ENCODE data around the gene CFAP126.
A peak's percentile ranks its signal among the peaks of the same experiment; 100 is the strongest.
"Not testable (repeated sequence)": the region's sequence is repeated elsewhere in the genome, so short reads cannot be mapped to it uniquely, and the experiment has no call there.

The CFAP126 gene

GRCh38 chr1:161367684-161368400, at the start of gene CFAP126:
TSS of gene CFAP126 (minus strand) at chr1:161367876. CDS start at chr1:161367868, 8 bp downstream.
- H3K4me3 ChIP-seq (ENCODE audit: low read depth, low read length) = no peak within 1 kb of the TSS
- peak within 1 kb of the TSS; percentile 5 for H3K27ac ChIP-seq
- TF ChIP-seq CTCF (IDR thresholded peaks at IDR 0.05; ENCODE audit: low read depth, low read length, missing control alignments) = peak; percentile 20
- in situ Hi-C loops (cut with HindIII; ENCODE audit: low pct_ligation_motif_present, low sequenced_read_pairs) = no loop called here
- no peaks in the 10 kb centered on the region for H3K27me3 ChIP-seq (replicated peaks)
- H3K36me3 ChIP-seq (replicated peaks) = peaks cover 7% of the 10 kb centered on the region
- DNase-seq = peak; percentile 87

DNA sequence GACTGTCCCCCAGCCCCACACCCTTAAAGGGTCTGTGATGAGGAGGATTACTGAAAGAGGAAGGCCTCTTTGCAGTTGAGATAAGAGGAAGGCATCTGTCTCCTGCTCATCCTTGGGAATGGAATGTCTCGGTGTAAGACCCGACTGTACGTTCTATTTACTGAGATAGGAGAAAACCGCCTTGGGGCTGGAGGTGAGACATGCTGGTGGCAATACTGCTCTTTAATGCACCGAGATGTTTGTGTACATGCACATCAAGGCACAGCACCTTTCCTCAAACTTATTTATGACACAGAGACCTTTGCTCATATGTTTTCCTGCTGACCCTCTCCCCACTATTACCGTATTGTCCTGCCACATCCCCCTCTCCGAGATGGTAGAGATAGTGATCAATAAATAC, 45.4 kb upstream of the CFAP126 start:
- DNase-seq; H3K36me3 ChIP-seq (replicated peaks); H3K4me3 ChIP-seq (ENCODE audit: low read depth, low read length); H3K27me3 ChIP-seq (replicated peaks); in situ Hi-C loops (cut with HindIII; ENCODE audit: low pct_ligation_motif_present, low sequenced_read_pairs); H3K27ac ChIP-seq: not testable (repeated sequence)

GRCh38 chr1:161410636-161410970, 42.9 kb upstream of the CFAP126 start:
- H3K4me3 ChIP-seq (ENCODE audit: low read depth, low read length); H3K27me3 ChIP-seq (replicated peaks); DNase-seq; H3K36me3 ChIP-seq (replicated peaks); H3K27ac ChIP-seq; in situ Hi-C loops (cut with HindIII; ENCODE audit: low pct_ligation_motif_present, low sequenced_read_pairs): not testable (repeated sequence)

GRCh38 chr1:161409848-161410635, 42.4 kb upstream of the CFAP126 start:
- H3K4me3 ChIP-seq (ENCODE audit: low read depth, low read length); H3K36me3 ChIP-seq (replicated peaks); H3K27ac ChIP-seq; DNase-seq; H3K27me3 ChIP-seq (replicated peaks); in situ Hi-C loops (cut with HindIII; ENCODE audit: low pct_ligation_motif_present, low sequenced_read_pairs): not testable (repeated sequence)

GRCh38 chr1:161408429-161409052, 40.9 kb upstream of the CFAP126 start:
- H3K36me3 ChIP-seq (replicated peaks) = no peaks in the 10 kb centered on the region
- H3K27ac ChIP-seq = no peak overlapping the region
- H3K4me3 ChIP-seq (ENCODE audit: low read depth, low read length) = no peak overlapping the region
- no peaks in the 10 kb centered on the region for H3K27me3 ChIP-seq (replicated peaks)
- in situ Hi-C loops (cut with HindIII; ENCODE audit: low pct_ligation_motif_present, low sequenced_read_pairs) = no loop called here
- no peak for DNase-seq
- TF ChIP-seq CTCF (IDR thresholded peaks at IDR 0.05; ENCODE audit: low read depth, low read length, missing control alignments) = no peak

- Histone ChIP-seq H3K27ac (no peak overlapping the region), H3K36me3 (replicated peaks) (no peaks in the 10 kb centered on the region), H3K4me3 (ENCODE audit: low read depth, low read length) (no peak overlapping the region), H3K27me3 (replicated peaks) (no peaks in the 10 kb centered on the region)
- no peak for DNase-seq
- in situ Hi-C loops (cut with HindIII; ENCODE audit: low pct_ligation_motif_present, low sequenced_read_pairs) = no loop called here
- no peak for TF ChIP-seq CTCF (IDR thresholded peaks at IDR 0.05; ENCODE audit: low read depth, low read length, missing control alignments)
These were observed 39.8 kb upstream of the CFAP126 start for GRCh38 chr1:161407451-161407985.

DNA sequence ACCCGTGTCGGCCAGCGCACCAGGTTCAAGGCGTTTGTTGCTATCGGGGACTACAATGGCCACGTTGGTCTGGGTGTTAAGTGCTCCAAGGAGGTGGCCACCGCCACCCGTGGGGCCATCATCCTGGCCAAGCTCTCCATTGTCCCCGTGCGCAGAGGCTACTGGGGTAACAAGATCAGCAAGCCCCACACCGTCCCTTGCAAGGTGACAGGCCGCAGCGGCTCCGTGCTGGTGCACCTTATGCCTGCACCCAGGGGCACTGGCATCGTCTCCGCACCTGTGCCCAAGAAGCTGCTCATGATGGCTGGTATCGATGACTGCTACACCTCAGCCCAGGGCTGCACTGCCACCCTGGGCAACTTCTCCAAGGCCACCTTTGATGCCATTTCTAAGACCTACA, 38.9 kb upstream of the CFAP126 start:
- H3K27ac ChIP-seq; DNase-seq; H3K4me3 ChIP-seq (ENCODE audit: low read depth, low read length); in situ Hi-C loops (cut with HindIII; ENCODE audit: low pct_ligation_motif_present, low sequenced_read_pairs); H3K27me3 ChIP-seq (replicated peaks); H3K36me3 ChIP-seq (replicated peaks): not testable (repeated sequence)
